ENCODE measurements around the gene YWHAB. TPM values are rescaled to one million over a fixed set of nuclear protein-coding genes. Genes with fewer than 3 reads are reported as not detected.

Gene YWHAB
- total RNA-seq, 2 donors from 2014 or later: 183 to 193 TPM

GRCh38 chr20:44851545-44851944 is 34.0 kb upstream of the YWHAB start:
- Histone ChIP-seq H3K4me1 (ENCODE audit: control insufficient read depth, insufficient read depth, low read length) (peaks cover 7% of the 10 kb centered on the region), H3K27ac (ENCODE audit: low read depth, low read length) (no peak overlapping the region), H3K27me3 (ENCODE audit: control insufficient read depth, insufficient read depth, low read length, poor library complexity, severe bottlenecking) (no peaks in the 10 kb centered on the region), H3K9ac (ENCODE audit: extremely low read depth, low read length, poor library complexity, severe bottlenecking) (no peak overlapping the region), H3K36me3 (ENCODE audit: control insufficient read depth, insufficient read depth, low read length) (no peaks in the 10 kb centered on the region), H3K4me3 (ENCODE audit: low read length) (no peak overlapping the region), H3K9me3 (ENCODE audit: control insufficient read depth, low read length) (no peaks in the 10 kb centered on the region)
- Mint-ChIP-seq H3K4me1 (peaks cover 8% of the 10 kb centered on the region), H3K4me3 (no peak overlapping the region), H3K9me3 (peaks cover under 1% of the 10 kb centered on the region), H3K36me3 (ENCODE audit: low read depth) (no peaks in the 10 kb centered on the region), H3K27me3 (ENCODE audit: insufficient read depth) (peaks cover 3% of the 10 kb centered on the region), H3K27ac (no peak overlapping the region)
- WGBS, 2 experiments (ENCODE audit: insufficient coverage in 1 of 2, insufficient read length in 1 of 2): 52 to 58% methylated on average over 2 to 3 of the region's 3 CpGs
- peak; percentile 25 for TF ChIP-seq CTCF (conservative IDR thresholded peaks at IDR 0.05)
- peak; percentile 54 for DNase-seq

GRCh38 chr20:44856442-44856841 is 29.1 kb upstream of the YWHAB start:
- Histone ChIP-seq H3K36me3 (ENCODE audit: control insufficient read depth, insufficient read depth, low read length) (no peaks in the 10 kb centered on the region), H3K27ac (ENCODE audit: low read depth, low read length) (no peak overlapping the region), H3K9ac (ENCODE audit: extremely low read depth, low read length, poor library complexity, severe bottlenecking) (no peak overlapping the region), H3K4me3 (ENCODE audit: low read length) (peak overlapping the region; percentile 11), H3K9me3 (ENCODE audit: control insufficient read depth, low read length) (no peaks in the 10 kb centered on the region), H3K4me1 (ENCODE audit: control insufficient read depth, insufficient read depth, low read length) (peaks cover 4% of the 10 kb centered on the region), H3K27me3 (ENCODE audit: control insufficient read depth, insufficient read depth, low read length, poor library complexity, severe bottlenecking) (no peaks in the 10 kb centered on the region)
- H3K4me1 Mint-ChIP-seq: peaks cover 4% of the 10 kb centered on the region
- TF ChIP-seq CTCF (conservative IDR thresholded peaks at IDR 0.05): no peak
- no peak for DNase-seq
- H3K4me3 Mint-ChIP-seq: no peak overlapping the region
- H3K27me3 Mint-ChIP-seq (ENCODE audit: insufficient read depth): no peaks in the 10 kb centered on the region
- no peaks in the 10 kb centered on the region for H3K36me3 Mint-ChIP-seq (ENCODE audit: low read depth)
- H3K27ac Mint-ChIP-seq: no peak overlapping the region
- 86% methylated on average over 1 of the region's 2 CpGs; no CpG with 5 or more reads in 1 of the 2 experiments for WGBS, 2 experiments (ENCODE audit: insufficient coverage in 1 of 2, insufficient read length in 1 of 2)
- no peaks in the 10 kb centered on the region for H3K9me3 Mint-ChIP-seq

- Mint-ChIP-seq H3K27ac (no peak overlapping the region), H3K4me3 (no peak overlapping the region), H3K9me3 (no peaks in the 10 kb centered on the region), H3K27me3 (ENCODE audit: insufficient read depth) (no peaks in the 10 kb centered on the region), H3K36me3 (ENCODE audit: low read depth) (no peaks in the 10 kb centered on the region), H3K4me1 (peaks cover 4% of the 10 kb centered on the region)
- Histone ChIP-seq H3K27me3 (ENCODE audit: control insufficient read depth, insufficient read depth, low read length, poor library complexity, severe bottlenecking) (no peaks in the 10 kb centered on the region), H3K4me3 (ENCODE audit: low read length) (peak overlapping the region; percentile 11), H3K36me3 (ENCODE audit: control insufficient read depth, insufficient read depth, low read length) (no peaks in the 10 kb centered on the region), H3K9me3 (ENCODE audit: control insufficient read depth, low read length) (no peaks in the 10 kb centered on the region), H3K4me1 (ENCODE audit: control insufficient read depth, insufficient read depth, low read length) (peaks cover 4% of the 10 kb centered on the region), H3K9ac (ENCODE audit: extremely low read depth, low read length, poor library complexity, severe bottlenecking) (no peak overlapping the region), H3K27ac (ENCODE audit: low read depth, low read length) (no peak overlapping the region)
- 93 to 94% methylated on average over 5 to 6 of the region's 6 CpGs for WGBS, 2 experiments (ENCODE audit: insufficient coverage in 1 of 2, insufficient read length in 1 of 2)
- no peak for TF ChIP-seq CTCF (conservative IDR thresholded peaks at IDR 0.05)
- no peak for DNase-seq
Measured at GRCh38 chr20:44856856-44857448, 28.6 kb upstream of the YWHAB start.

All from endodermal cell (in vitro differentiated cells).